K562 (cell line): ENCODE data around the gene TMEM176A. TPM values are rescaled to one million over a fixed set of nuclear protein-coding genes. Genes with fewer than 3 reads are reported as not detected.

Experiments used
- CREM ChIP-seq: IDR thresholded peaks from 2 replicates; pipeline ENCODE4 v1.6.1; 2014; ENCODE audit warnings: antibody characterized with exemption, low read depth
- MBD2 ChIP-seq: sonication (generic); IDR thresholded peaks from 2 replicates; pipeline ENCODE4 v1.6.1; 2016; ENCODE audit warnings: low read depth, borderline replicate concordance
- MYC ChIP-seq, 2 experiments: fragments of 250-450 bp in 1 of 2; sonication (Bioruptor Pico) in 1 of 2; IDR thresholded peaks; 2 replicates each; pipeline versions ENCODE4 v1.5.1 to v1.6.1; 2012 to 2021; ENCODE audit warnings: low read depth in 2 of 2, borderline replicate concordance in 1 of 2, improper control_type of control experiment in 1 of 2, low read length in 1 of 2, mild to moderate bottlenecking in 1 of 2, moderate library complexity in 1 of 2
- NFXL1 ChIP-seq: fragments of 450-650 bp; formaldehyde crosslinking; IDR thresholded peaks from 2 replicates; pipeline ENCODE4 v1.4.0; 2021; ENCODE audit warnings: mild to moderate bottlenecking
- NR2C1 ChIP-seq, 2 experiments: fragments of 450-650 bp; IDR thresholded peaks; 2 replicates each; pipeline ENCODE4 v1.6.1; 2017; ENCODE audit warnings: mild to moderate bottlenecking in 2 of 2, antibody characterized with exemption in 1 of 2, inconsistent platforms in 1 of 2, missing compliant biosample characterization in 1 of 2, missing genetic modification characterization in 1 of 2
- SMARCB1 ChIP-seq: IDR thresholded peaks from 2 replicates; pipeline ENCODE4 v1.6.1; 2011; ENCODE audit warnings: improper control_type of control experiment, low read depth; ENCODE audit not compliant: insufficient read length
- TSC22D4 ChIP-seq: fragments of 450-650 bp; IDR thresholded peaks from 2 replicates; pipeline ENCODE4 v1.6.1; 2016; ENCODE audit warnings: missing genetic modification characterization, missing biosample characterization, control low read depth
- ZNF76 ChIP-seq: fragments of 250-450 bp; sonication (Bioruptor Pico); IDR thresholded peaks from 2 replicates; pipeline ENCODE4 v1.4.0; 2020; ENCODE audit warnings: mild to moderate bottlenecking, moderate library complexity, borderline replicate concordance
- polyA plus RNA-seq, 8 experiments: library from polyadenylated mRNA; depleted of rRNA in 4 of 8; stranded (reverse) in 5 of 8; unstranded in 3 of 8; fragments of >200 nt; fragmentation: Nextera tagmentation in 2 of 8; fragmentation: Illumina TruSeq in 1 of 8; extraction: Ambion mirVana in 2 of 8; extraction: Trizol in 1 of 8; gene quantifications; 2 replicates each; pipeline versions ENCODE4 v1.2.1 to v1.2.3, GENCODE V29; 2011 to 2014; ENCODE audit warnings: inconsistent platforms in 1 of 8, missing spikeins in 1 of 8
- total RNA-seq, 7 experiments: library from RNA; depleted of rRNA in 6 of 7; stranded (reverse); fragments of >200 nt in 6 of 7; fragmentation: Illumina TruSeq in 2 of 7; extraction: Trizol in 2 of 7; gene quantifications; 2 replicates each; pipeline versions ENCODE4 v1.2.1 to v1.2.3, GENCODE V29; 2011 to 2021; ENCODE audit warnings: low replicate concordance in 1 of 7
- TF ChIP-seq, protein P1 (sequence below): IDR thresholded peaks from 2 replicates; pipeline ENCODE4 v1.6.1; 2011; ENCODE audit warnings: borderline replicate concordance, low read depth, mild to moderate bottlenecking, moderate library complexity, low read length; ENCODE audit not compliant: insufficient read depth, poor library complexity, severe bottlenecking

Gene TMEM176A
- total and polyA plus RNA-seq, 9 of the 15 experiments (the other 6 are each of a cell fraction or from before 2014, with no cell fraction given): 0.31 TPM; not detected in 8

DNA sequence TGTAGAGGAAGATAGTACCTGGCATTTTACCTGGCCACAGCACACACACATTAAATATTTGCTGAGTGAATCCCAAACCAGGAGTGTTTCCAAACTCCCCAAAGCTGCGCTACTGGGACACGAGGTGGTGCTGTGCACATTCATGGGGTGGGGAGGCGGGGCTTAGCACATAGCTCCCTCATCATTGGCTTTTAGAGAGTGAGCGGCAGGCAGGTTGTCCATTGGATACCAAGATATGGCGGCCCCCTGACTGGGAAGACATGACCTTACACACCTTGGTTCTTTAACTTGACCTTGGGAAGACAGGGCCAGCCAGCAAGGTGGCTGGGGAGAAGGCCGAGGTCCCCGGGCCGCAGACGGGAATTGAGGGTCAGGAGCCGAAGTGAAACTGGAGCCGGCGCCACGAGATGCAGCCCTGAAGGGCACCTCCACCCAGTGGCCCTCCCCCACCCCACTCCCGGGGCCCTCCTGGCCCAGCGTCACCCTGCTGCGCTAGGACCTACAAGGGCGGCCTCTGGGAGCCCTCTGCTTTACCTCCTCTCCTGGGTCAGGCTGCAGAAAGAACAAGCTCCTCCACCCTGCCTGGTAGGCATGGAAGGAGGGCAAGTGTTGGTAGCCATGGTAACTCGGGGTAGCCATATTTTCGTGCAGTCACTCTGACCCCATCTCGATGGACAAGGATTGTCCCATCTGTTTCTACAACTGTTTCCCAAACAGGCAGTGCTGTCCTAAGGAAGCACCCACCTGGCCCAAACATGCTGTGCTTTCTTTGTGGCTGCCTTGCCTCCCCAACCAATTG lies 24.0 kb downstream of the TMEM176A start (continued):
- TF ChIP-seq, protein P1, sequence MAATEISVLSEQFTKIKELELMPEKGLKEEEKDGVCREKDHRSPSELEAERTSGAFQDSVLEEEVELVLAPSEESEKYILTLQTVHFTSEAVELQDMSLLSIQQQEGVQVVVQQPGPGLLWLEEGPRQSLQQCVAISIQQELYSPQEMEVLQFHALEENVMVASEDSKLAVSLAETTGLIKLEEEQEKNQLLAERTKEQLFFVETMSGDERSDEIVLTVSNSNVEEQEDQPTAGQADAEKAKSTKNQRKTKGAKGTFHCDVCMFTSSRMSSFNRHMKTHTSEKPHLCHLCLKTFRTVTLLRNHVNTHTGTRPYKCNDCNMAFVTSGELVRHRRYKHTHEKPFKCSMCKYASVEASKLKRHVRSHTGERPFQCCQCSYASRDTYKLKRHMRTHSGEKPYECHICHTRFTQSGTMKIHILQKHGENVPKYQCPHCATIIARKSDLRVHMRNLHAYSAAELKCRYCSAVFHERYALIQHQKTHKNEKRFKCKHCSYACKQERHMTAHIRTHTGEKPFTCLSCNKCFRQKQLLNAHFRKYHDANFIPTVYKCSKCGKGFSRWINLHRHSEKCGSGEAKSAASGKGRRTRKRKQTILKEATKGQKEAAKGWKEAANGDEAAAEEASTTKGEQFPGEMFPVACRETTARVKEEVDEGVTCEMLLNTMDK: peak; percentile 90
- TF ChIP-seq TSC22D4 (tag) (no peak), MBD2 (peak; percentile 78; the same call in 1 of the 2 replicates), SMARCB1 (no peak), NFXL1 (CRISPR knock-in tag) (0 out of 2 replicates have a peak, but pooled peaks have one; percentile 22), CREM (0 out of 2 replicates have a peak, but pooled peaks have one; percentile 39), MYC (IDR thresholded peaks at IDR 0.05; ENCODE audit: low read depth, low read length) (peak; percentile 46; the same call in 1 of the 2 replicates), MYC (CRISPR knock-in tag; IDR thresholded peaks at IDR 0.05; ENCODE audit: borderline replicate concordance, low read depth) (no peak), NR2C1 (IDR thresholded peaks at IDR 0.05) (peak; percentile 44; the same call in 1 of the 2 replicates), NR2C1 (tag; IDR thresholded peaks at IDR 0.05) (peak; percentile 70), ZNF76 (peak; percentile 28; the same call in 1 of the 2 replicates)
